HepG2 (cell line): ENCODE results near the gene RNF168.
"Not testable (repeated sequence)": the region's sequence is repeated elsewhere in the genome, so short reads cannot be mapped to it uniquely, and the experiment has no call there.

Experiments used
- ATF7 ChIP-seq, 2 experiments: fragments of 450-650 bp in 1 of 2; sonication (generic) in 1 of 2; formaldehyde crosslinking in 1 of 2; IDR thresholded peaks; 2 replicates each; pipeline versions ENCODE4 v1.4.0 to v1.6.1; 2016 to 2020; ENCODE audit warnings: antibody characterized with exemption in 1 of 2, mild to moderate bottlenecking in 1 of 2, missing genetic modification reagents in 1 of 2
- CTCF ChIP-seq: sonication (generic); formaldehyde crosslinking; IDR thresholded peaks from 2 replicates; pipeline ENCODE4 v1.5.0; 2020; ENCODE audit warnings: mild to moderate bottlenecking, missing genetic modification reagents, moderate library complexity
- ELF4 ChIP-seq: sonication (generic); formaldehyde crosslinking; IDR thresholded peaks from 2 replicates; pipeline ENCODE4 v1.5.0; 2020; ENCODE audit warnings: missing genetic modification reagents, mild to moderate bottlenecking, moderate library complexity, borderline replicate concordance
- HDAC2 ChIP-seq: sonication (generic); formaldehyde crosslinking; IDR thresholded peaks from 2 replicates; pipeline ENCODE4 v1.4.0; 2020; ENCODE audit warnings: missing genetic modification reagents
- RARG ChIP-seq: sonication (generic); formaldehyde crosslinking; IDR thresholded peaks from 2 replicates; pipeline ENCODE4 v1.4.0; 2020; ENCODE audit warnings: low read depth, mild to moderate bottlenecking, missing genetic modification reagents
- SMARCE1 ChIP-seq: fragments of 450-650 bp; IDR thresholded peaks from 2 replicates; pipeline ENCODE4 v1.6.1; 2017; ENCODE audit warnings: borderline replicate concordance
- TARDBP ChIP-seq: sonication (generic); formaldehyde crosslinking; IDR thresholded peaks from 2 replicates; pipeline ENCODE4 v1.8.0; 2022; ENCODE audit warnings: mild to moderate bottlenecking, missing genetic modification reagents
- TRAFD1 ChIP-seq: sonication (generic); formaldehyde crosslinking; IDR thresholded peaks from 2 replicates; pipeline ENCODE4 v1.5.1; 2020; ENCODE audit warnings: missing genetic modification reagents, mild to moderate bottlenecking, borderline replicate concordance
- ZBTB37 ChIP-seq: sonication (generic); formaldehyde crosslinking; IDR thresholded peaks from 2 replicates; pipeline ENCODE4 v1.4.0; 2020; ENCODE audit warnings: mild to moderate bottlenecking, missing genetic modification reagents
- ZNF275 ChIP-seq: sonication (generic); formaldehyde crosslinking; IDR thresholded peaks from 2 replicates; pipeline ENCODE4 v1.8.0; 2022; ENCODE audit warnings: missing genetic modification reagents, mild to moderate bottlenecking, inconsistent platforms, borderline replicate concordance
- ZNF280D ChIP-seq: sonication (generic); formaldehyde crosslinking; IDR thresholded peaks from 2 replicates; pipeline ENCODE4 v1.5.1; 2020; ENCODE audit warnings: mild to moderate bottlenecking, missing genetic modification reagents

GRCh38 chr3:196549312-196549711, 45.7 kb upstream of the RNF168 start:
- not testable (repeated sequence) for TF ChIP-seq RARG; ATF7 (IDR thresholded peaks at IDR 0.05); ATF7 (CRISPR knock-in tag; IDR thresholded peaks at IDR 0.05); ZBTB37 (CRISPR knock-in tag); SMARCE1; ZNF280D (CRISPR knock-in tag); TRAFD1 (CRISPR knock-in tag); CTCF; ZNF275 (CRISPR knock-in tag); ELF4 (CRISPR knock-in tag); TARDBP (CRISPR knock-in tag); HDAC2
